ENCODE data around the gene TES.
A peak's percentile ranks its signal among the peaks of the same experiment; 100 is the strongest.

Gene TES

GRCh38 chr7:116225860-116226259, 15.5 kb downstream of the TES start:
- H3K27ac Mint-ChIP-seq: no peak overlapping the region
- H3K4me1 Mint-ChIP-seq: peaks cover 45% of the 10 kb centered on the region
- H3K27me3 Mint-ChIP-seq (ENCODE audit: low read depth, poor library complexity): peaks cover 3% of the 10 kb centered on the region
- no peak overlapping the region for H3K4me3 Mint-ChIP-seq
- no peak for TF ChIP-seq CTCF (IDR thresholded peaks at IDR 0.05)
- DNase-seq: no peak
- peaks cover 4% of the 10 kb centered on the region for H3K36me3 Mint-ChIP-seq (ENCODE audit: low read depth)
- no peaks in the 10 kb centered on the region for H3K9me3 Mint-ChIP-seq

GRCh38 chr7:116226664-116227063, 16.3 kb downstream of the TES start:
- Mint-ChIP-seq H3K9me3 (no peaks in the 10 kb centered on the region), H3K27me3 (ENCODE audit: low read depth, poor library complexity) (peaks cover 3% of the 10 kb centered on the region), H3K4me3 (no peak overlapping the region), H3K4me1 (peaks cover 50% of the 10 kb centered on the region), H3K36me3 (ENCODE audit: low read depth) (peaks cover 4% of the 10 kb centered on the region), H3K27ac (peak overlapping the region; percentile 4)
- DNase-seq: no peak
- TF ChIP-seq CTCF (IDR thresholded peaks at IDR 0.05): no peak

GRCh38 chr7:116227678-116228239, 17.4 kb downstream of the TES start:
- H3K4me1 Mint-ChIP-seq: peaks cover 48% of the 10 kb centered on the region
- H3K36me3 Mint-ChIP-seq (ENCODE audit: low read depth): peaks cover 4% of the 10 kb centered on the region
- no peaks in the 10 kb centered on the region for H3K27me3 Mint-ChIP-seq (ENCODE audit: low read depth, poor library complexity)
- no peak overlapping the region for H3K27ac Mint-ChIP-seq
- H3K4me3 Mint-ChIP-seq: no peak overlapping the region
- H3K9me3 Mint-ChIP-seq: no peaks in the 10 kb centered on the region
- no peak for DNase-seq
- TF ChIP-seq CTCF (IDR thresholded peaks at IDR 0.05): no peak

- no peak overlapping the region for H3K27ac Mint-ChIP-seq
- no peak overlapping the region for H3K4me3 Mint-ChIP-seq
- peaks cover 4% of the 10 kb centered on the region for H3K36me3 Mint-ChIP-seq (ENCODE audit: low read depth)
- no peaks in the 10 kb centered on the region for H3K9me3 Mint-ChIP-seq
- peaks cover 48% of the 10 kb centered on the region for H3K4me1 Mint-ChIP-seq
- DNase-seq: no peak
- no peaks in the 10 kb centered on the region for H3K27me3 Mint-ChIP-seq (ENCODE audit: low read depth, poor library complexity)
- no peak for TF ChIP-seq CTCF (IDR thresholded peaks at IDR 0.05)
Measured at GRCh38 chr7:116228241-116228640, 17.9 kb downstream of the TES start.

- Mint-ChIP-seq H3K27ac (no peak overlapping the region), H3K36me3 (ENCODE audit: low read depth) (peaks cover 4% of the 10 kb centered on the region), H3K4me1 (peaks cover 41% of the 10 kb centered on the region), H3K9me3 (no peaks in the 10 kb centered on the region), H3K4me3 (no peak overlapping the region), H3K27me3 (ENCODE audit: low read depth, poor library complexity) (no peaks in the 10 kb centered on the region)
- TF ChIP-seq CTCF (IDR thresholded peaks at IDR 0.05): no peak
- no peak for DNase-seq
Measured at GRCh38 chr7:116229366-116229765, 19.0 kb downstream of the TES start.

- no peak for DNase-seq
- Mint-ChIP-seq H3K4me1 (peaks cover 37% of the 10 kb centered on the region), H3K9me3 (no peaks in the 10 kb centered on the region), H3K4me3 (no peak overlapping the region), H3K27me3 (ENCODE audit: low read depth, poor library complexity) (no peaks in the 10 kb centered on the region), H3K27ac (peak overlapping the region; percentile 86), H3K36me3 (ENCODE audit: low read depth) (peaks cover 4% of the 10 kb centered on the region)
- no peak for TF ChIP-seq CTCF (IDR thresholded peaks at IDR 0.05)
Measured at GRCh38 chr7:116230191-116231005, 20.1 kb downstream of the TES start.

Measured in nephron progenitor cell (in vitro differentiated cells).